GM23338 (cell line): ENCODE data around the gene TNMD. TPM values are rescaled to one million over a fixed set of nuclear protein-coding genes. Genes with fewer than 3 reads are reported as not detected.

ENCODE experiments used
- ATAC-seq: fragments of 200-7000 bp; cut with Tn5 transposase; 3 replicates; pipeline ENCODE4 v1.9.1; 2020
- DNase-seq: peaks from one replicate; pipeline ENCODE4 v3.0.0-alpha.2; 2015; ENCODE audit warnings: low spot score
- H2AFZ ChIP-seq: fragments of 200-600 bp; sonication (generic); 2 replicates; pipeline ENCODE4 v1.8.0; 2016; ENCODE audit warnings: antibody characterized with exemption, mild to moderate bottlenecking, moderate library complexity
- H3F3A ChIP-seq: fragments of 200-600 bp; sonication (generic); replicated peaks from 2 replicates; pipeline ENCODE4 v1.8.0; 2017; ENCODE audit warnings: antibody characterized with exemption, mixed run types, low read depth
- H3K27ac ChIP-seq: fragments of 200-600 bp; sonication (generic); 2 replicates; pipeline ENCODE4 v1.6.1; 2016; ENCODE audit warnings: low read depth
- H3K27me3 ChIP-seq: fragments of 200-600 bp; sonication (generic); 2 replicates; pipeline ENCODE4 v1.8.0; 2016; ENCODE audit warnings: mild to moderate bottlenecking, mixed run types, moderate library complexity; ENCODE audit not compliant: insufficient read depth
- H3K36me3 ChIP-seq: fragments of 200-600 bp; sonication (generic); 2 replicates; pipeline ENCODE4 v1.8.0; 2016; ENCODE audit warnings: mild to moderate bottlenecking; ENCODE audit not compliant: insufficient read depth
- H3K4me1 ChIP-seq: fragments of 200-600 bp; sonication (generic); 2 replicates; pipeline ENCODE4 v1.8.0; 2016; ENCODE audit warnings: mild to moderate bottlenecking, moderate library complexity; ENCODE audit not compliant: insufficient read depth
- H3K4me2 ChIP-seq: fragments of 200-600 bp; sonication (generic); 2 replicates; pipeline ENCODE4 v1.7.1; 2017; ENCODE audit warnings: mixed run types
- H3K4me3 ChIP-seq: fragments of 200-600 bp; sonication (generic); 2 replicates; pipeline ENCODE4 v1.6.1; 2016; ENCODE audit warnings: mixed run types
- H3K79me2 ChIP-seq: fragments of 200-600 bp; sonication (generic); replicated peaks from 2 replicates; pipeline ENCODE4 v1.8.0; 2017; ENCODE audit warnings: mild to moderate bottlenecking; ENCODE audit not compliant: insufficient read depth
- H3K9me2 ChIP-seq: fragments of 200-600 bp; sonication (generic); 2 replicates; pipeline ENCODE4 v1.8.0; 2017; ENCODE audit not compliant: insufficient read depth
- H4K20me1 ChIP-seq: fragments of 200-600 bp; sonication (generic); replicated peaks from 2 replicates; pipeline ENCODE4 v1.8.0; 2017; ENCODE audit warnings: mild to moderate bottlenecking; ENCODE audit not compliant: insufficient read depth
- H3K27ac Mint-ChIP-seq: 2 replicates; pipeline ENCODE4 v1.8.0; 2020; ENCODE audit warnings: inconsistent platforms, mild to moderate bottlenecking, moderate library complexity, mixed read lengths
- H3K27me3 Mint-ChIP-seq: 3 replicates; pipeline ENCODE4 v1.8.0; 2022; ENCODE audit warnings: low read depth, mild to moderate bottlenecking, moderate library complexity, mixed read lengths, inconsistent platforms; ENCODE audit not compliant: insufficient read depth, poor library complexity
- H3K36me3 Mint-ChIP-seq: 3 replicates; pipeline ENCODE4 v1.8.0; 2021; ENCODE audit warnings: low read depth, mild to moderate bottlenecking, inconsistent platforms, moderate library complexity, mixed read lengths
- H3K4me1 Mint-ChIP-seq: 3 replicates; pipeline ENCODE4 v1.8.0; 2020; ENCODE audit warnings: mild to moderate bottlenecking, inconsistent platforms, mixed read lengths
- H3K4me3 Mint-ChIP-seq: 3 replicates; pipeline ENCODE4 v1.8.0; 2021; ENCODE audit warnings: moderate library complexity, mild to moderate bottlenecking, inconsistent platforms, mixed read lengths
- H3K9me3 Mint-ChIP-seq: 3 replicates; pipeline ENCODE4 v1.8.0; 2020; ENCODE audit warnings: moderate library complexity, mild to moderate bottlenecking, inconsistent platforms, mixed read lengths
- CREB1 ChIP-seq: fragments of 250-450 bp; sonication (Bioruptor Pico); IDR thresholded peaks from 2 replicates; pipeline ENCODE4 v1.5.0; 2020; ENCODE audit warnings: low read depth, mild to moderate bottlenecking, moderate library complexity
- EZH2 ChIP-seq: fragments of 200-600 bp; sonication (generic); IDR thresholded peaks from one replicate; pipeline ENCODE4 v1.8.0; 2017; ENCODE audit warnings: antibody characterized with exemption, mild to moderate bottlenecking, low read depth; ENCODE audit not compliant: unreplicated experiment
- EZH2phosphoT487 ChIP-seq: fragments of 200-600 bp; sonication (generic); IDR thresholded peaks from one replicate; pipeline ENCODE4 v1.8.1; 2018; ENCODE audit warnings: antibody characterized with exemption; ENCODE audit not compliant: unreplicated experiment
- NANOG ChIP-seq: IDR thresholded peaks from 2 replicates; pipeline ENCODE4 v1.6.1; 2016; ENCODE audit warnings: antibody characterized with exemption, borderline replicate concordance
- STAT1 ChIP-seq: IDR thresholded peaks from one replicate; pipeline ENCODE4 v1.6.1; 2016; ENCODE audit warnings: antibody characterized with exemption; ENCODE audit not compliant: unreplicated experiment
- polyA plus RNA-seq: library from polyadenylated mRNA; unstranded; fragments of >200 nt; fragmentation: Nextera tagmentation; extraction: Ambion mirVana; gene quantifications from 2 replicates; pipeline ENCODE4 v1.2.1, GENCODE V29; 2016
- total RNA-seq: library from RNA; depleted of rRNA; stranded (reverse); fragments of >200 nt; shearing (Covaris generic); gene quantifications from 2 replicates; pipeline ENCODE4 v1.2.3, GENCODE V29; 2014
- TF ChIP-seq, protein P1 (sequence below), 2 experiments: fragments of 200-600 bp in 1 of 2; sonication (generic) in 1 of 2; conservative IDR thresholded peaks; 2 replicates each; pipeline versions ENCODE4 v1.5.1 to v1.6.1; 2016 to 2017; ENCODE audit warnings: antibody characterized with exemption in 2 of 2, low read depth in 2 of 2, mild to moderate bottlenecking in 2 of 2, moderate library complexity in 1 of 2
- TF ChIP-seq, protein P2 (sequence below): IDR thresholded peaks from 2 replicates; pipeline ENCODE4 v1.6.1; 2016; ENCODE audit warnings: antibody characterized with exemption
- TF ChIP-seq, protein P3 (sequence below): IDR thresholded peaks from one replicate; pipeline ENCODE4 v1.6.1; 2018; ENCODE audit warnings: antibody characterized with exemption; ENCODE audit not compliant: unreplicated experiment

TNMD gene
- total and polyA plus RNA-seq, 2 experiments from 2014 or later = 4.4 to 4.8 TPM

DNA sequence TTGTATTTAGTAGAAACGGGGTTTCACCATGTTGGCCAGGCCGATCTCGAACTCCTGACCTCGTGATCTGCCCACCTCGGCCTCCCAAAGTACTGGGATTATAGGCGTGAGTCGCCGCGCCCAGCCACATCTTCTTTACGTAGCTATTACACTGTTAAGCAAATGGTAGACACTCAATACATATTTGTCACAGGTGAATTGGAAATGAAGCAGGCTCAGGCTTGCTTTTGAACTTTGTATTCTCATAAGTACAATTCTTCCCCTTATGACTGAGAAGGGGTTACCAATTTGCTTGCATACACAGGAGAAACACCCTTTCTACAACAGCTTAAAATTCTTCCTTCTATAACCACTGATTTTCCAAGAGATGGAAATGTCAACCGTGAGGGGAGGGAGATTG is 58.5 kb downstream of the TNMD start (continued):
- TF ChIP-seq, protein P1, sequence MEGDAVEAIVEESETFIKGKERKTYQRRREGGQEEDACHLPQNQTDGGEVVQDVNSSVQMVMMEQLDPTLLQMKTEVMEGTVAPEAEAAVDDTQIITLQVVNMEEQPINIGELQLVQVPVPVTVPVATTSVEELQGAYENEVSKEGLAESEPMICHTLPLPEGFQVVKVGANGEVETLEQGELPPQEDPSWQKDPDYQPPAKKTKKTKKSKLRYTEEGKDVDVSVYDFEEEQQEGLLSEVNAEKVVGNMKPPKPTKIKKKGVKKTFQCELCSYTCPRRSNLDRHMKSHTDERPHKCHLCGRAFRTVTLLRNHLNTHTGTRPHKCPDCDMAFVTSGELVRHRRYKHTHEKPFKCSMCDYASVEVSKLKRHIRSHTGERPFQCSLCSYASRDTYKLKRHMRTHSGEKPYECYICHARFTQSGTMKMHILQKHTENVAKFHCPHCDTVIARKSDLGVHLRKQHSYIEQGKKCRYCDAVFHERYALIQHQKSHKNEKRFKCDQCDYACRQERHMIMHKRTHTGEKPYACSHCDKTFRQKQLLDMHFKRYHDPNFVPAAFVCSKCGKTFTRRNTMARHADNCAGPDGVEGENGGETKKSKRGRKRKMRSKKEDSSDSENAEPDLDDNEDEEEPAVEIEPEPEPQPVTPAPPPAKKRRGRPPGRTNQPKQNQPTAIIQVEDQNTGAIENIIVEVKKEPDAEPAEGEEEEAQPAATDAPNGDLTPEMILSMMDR (conservative IDR thresholded peaks at IDR 0.05; ENCODE audit: low read depth in 2 of 2) = no peak
- TF ChIP-seq, protein P2, sequence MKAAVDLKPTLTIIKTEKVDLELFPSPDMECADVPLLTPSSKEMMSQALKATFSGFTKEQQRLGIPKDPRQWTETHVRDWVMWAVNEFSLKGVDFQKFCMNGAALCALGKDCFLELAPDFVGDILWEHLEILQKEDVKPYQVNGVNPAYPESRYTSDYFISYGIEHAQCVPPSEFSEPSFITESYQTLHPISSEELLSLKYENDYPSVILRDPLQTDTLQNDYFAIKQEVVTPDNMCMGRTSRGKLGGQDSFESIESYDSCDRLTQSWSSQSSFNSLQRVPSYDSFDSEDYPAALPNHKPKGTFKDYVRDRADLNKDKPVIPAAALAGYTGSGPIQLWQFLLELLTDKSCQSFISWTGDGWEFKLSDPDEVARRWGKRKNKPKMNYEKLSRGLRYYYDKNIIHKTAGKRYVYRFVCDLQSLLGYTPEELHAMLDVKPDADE = no peak
- TF ChIP-seq, protein P3, sequence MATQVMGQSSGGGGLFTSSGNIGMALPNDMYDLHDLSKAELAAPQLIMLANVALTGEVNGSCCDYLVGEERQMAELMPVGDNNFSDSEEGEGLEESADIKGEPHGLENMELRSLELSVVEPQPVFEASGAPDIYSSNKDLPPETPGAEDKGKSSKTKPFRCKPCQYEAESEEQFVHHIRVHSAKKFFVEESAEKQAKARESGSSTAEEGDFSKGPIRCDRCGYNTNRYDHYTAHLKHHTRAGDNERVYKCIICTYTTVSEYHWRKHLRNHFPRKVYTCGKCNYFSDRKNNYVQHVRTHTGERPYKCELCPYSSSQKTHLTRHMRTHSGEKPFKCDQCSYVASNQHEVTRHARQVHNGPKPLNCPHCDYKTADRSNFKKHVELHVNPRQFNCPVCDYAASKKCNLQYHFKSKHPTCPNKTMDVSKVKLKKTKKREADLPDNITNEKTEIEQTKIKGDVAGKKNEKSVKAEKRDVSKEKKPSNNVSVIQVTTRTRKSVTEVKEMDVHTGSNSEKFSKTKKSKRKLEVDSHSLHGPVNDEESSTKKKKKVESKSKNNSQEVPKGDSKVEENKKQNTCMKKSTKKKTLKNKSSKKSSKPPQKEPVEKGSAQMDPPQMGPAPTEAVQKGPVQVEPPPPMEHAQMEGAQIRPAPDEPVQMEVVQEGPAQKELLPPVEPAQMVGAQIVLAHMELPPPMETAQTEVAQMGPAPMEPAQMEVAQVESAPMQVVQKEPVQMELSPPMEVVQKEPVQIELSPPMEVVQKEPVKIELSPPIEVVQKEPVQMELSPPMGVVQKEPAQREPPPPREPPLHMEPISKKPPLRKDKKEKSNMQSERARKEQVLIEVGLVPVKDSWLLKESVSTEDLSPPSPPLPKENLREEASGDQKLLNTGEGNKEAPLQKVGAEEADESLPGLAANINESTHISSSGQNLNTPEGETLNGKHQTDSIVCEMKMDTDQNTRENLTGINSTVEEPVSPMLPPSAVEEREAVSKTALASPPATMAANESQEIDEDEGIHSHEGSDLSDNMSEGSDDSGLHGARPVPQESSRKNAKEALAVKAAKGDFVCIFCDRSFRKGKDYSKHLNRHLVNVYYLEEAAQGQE = no peak
- TF ChIP-seq NANOG = no peak

DNA sequence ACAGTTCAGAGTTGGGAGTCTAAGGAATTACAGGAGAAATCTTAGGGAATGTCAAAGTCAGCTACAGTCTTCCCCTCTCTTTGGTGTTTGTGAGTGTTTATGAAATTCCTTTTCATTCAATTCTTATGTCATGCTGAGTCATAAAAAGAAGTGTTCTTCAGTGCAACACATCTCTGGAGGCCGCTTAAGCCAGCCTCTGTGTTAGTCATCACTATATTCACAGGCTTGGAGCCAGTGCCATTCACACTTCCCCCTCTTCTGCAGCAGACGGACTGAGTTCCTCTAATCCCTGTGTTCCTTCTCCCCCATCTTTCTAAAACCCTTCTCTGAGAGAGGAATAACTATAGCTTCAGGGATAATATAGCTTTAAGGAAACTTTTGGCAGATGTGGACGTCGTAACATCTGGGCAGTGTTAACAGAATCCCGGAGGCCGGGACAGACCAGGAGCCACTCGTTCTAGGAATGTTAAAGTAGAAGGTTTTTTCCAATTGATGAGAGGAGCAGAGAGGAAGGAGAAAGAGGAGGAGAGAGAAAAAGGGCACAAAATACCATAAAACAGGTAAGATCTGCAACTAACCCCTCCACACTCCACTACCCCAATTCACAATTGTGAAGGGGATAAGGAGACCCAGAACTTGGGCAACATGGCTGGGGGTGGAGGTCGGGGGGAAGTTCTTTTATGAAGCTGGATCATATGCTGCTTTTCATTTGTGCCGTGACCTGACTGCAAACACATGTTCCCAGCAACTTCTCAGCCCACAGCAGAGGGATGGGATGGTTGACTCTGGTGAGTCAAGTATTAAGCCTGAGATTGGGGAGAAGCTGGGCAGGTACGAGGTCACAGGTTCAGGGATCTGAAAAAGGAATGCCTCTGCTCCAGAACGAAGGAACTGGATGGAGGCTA is 59.5 kb downstream of the TNMD start, which contains the start of gene SRPX2:
Gene SRPX2 (plus strand): TSS at position 244 of the 905 bp plus-strand sequence. CDS start 2,124 bp downstream, outside the sequence.
- H3K27ac Mint-ChIP-seq = no peak within 1 kb of the TSS
- no peak within 1 kb of the TSS for H3K4me3 ChIP-seq
- no peak within 1 kb of the TSS for H3K4me2 ChIP-seq

More for the DNA sequence above, 59.5 kb downstream of the TNMD start, which contains the start of gene SRPX2:
- ATAC-seq (no peak), DNase-seq (no peak)
- no peak within 1 kb of the TSS for H2AFZ ChIP-seq
- H3K9me2 ChIP-seq = no peaks in the 10 kb centered on the region
- TF ChIP-seq NANOG (no peak), EZH2phosphoT487 (no peak), STAT1 (no peak), CREB1 (CRISPR knock-in tag) (no peak), EZH2 (no peak)
- TF ChIP-seq, protein P3 = no peak
- H3K27me3 ChIP-seq = no peaks in the 10 kb centered on the region
- H4K20me1 ChIP-seq = no peaks in the 10 kb centered on the region
- H3K79me2 ChIP-seq = no peaks in the 10 kb centered on the region
- H3K4me1 ChIP-seq = peaks cover under 1% of the 10 kb centered on the region; the same call in 1 of the 2 replicates
- no peaks in the 10 kb centered on the region for H3K36me3 Mint-ChIP-seq
- no peak within 1 kb of the TSS for H3K27ac ChIP-seq
- H3F3A ChIP-seq = no peaks in the 10 kb centered on the region
- no peak within 1 kb of the TSS for H3K4me3 Mint-ChIP-seq
- H3K36me3 ChIP-seq = no peaks in the 10 kb centered on the region
- no peaks in the 10 kb centered on the region for H3K9me3 Mint-ChIP-seq
- peaks cover 18% of the 10 kb centered on the region for H3K4me1 Mint-ChIP-seq
- peaks cover 2% of the 10 kb centered on the region for H3K27me3 Mint-ChIP-seq
